H1 (cell line): ENCODE results near the gene HES4. TPM values are rescaled to one million over a fixed set of nuclear protein-coding genes. Genes with fewer than 3 reads are reported as not detected.

Experiments
- CTCF ChIA-PET: fragments of 300-600 bp; sonication (Branson Sonifier 250); formaldehyde crosslinking; loops from one replicate; lab custom pipeline; 2021; ENCODE audit not compliant: partially characterized antibody; lab: Charles Lee
- POLR2A ChIA-PET: fragments of 300-600 bp; sonication (Branson Sonifier 250); formaldehyde crosslinking; loops from one replicate; lab custom pipeline; 2021; ENCODE audit warnings: inconsistent platforms; ENCODE audit not compliant: partially characterized antibody; lab: Charles Lee
- DNase-seq, 2 experiments: peaks; one replicate each; pipeline versions ENCODE4 v3.0.0 to v3.0.0-alpha.2; 2010 to 2022; ENCODE audit warnings: low spot score in 2 of 2, low read depth in 1 of 2, mixed read lengths in 1 of 2
- FAIRE-seq: peaks from 2 replicates; lab custom pipeline; 2011; peaks lifted over from hg19 to GRCh38; lab: Jason Lieb, UNC
- H2AFZ ChIP-seq: 2 replicates; pipeline ENCODE4 v1.8.1; 2012; ENCODE audit warnings: low read length, inconsistent platforms
- H2AK5ac ChIP-seq: 2 replicates; pipeline ENCODE4 v1.6.1; 2013; ENCODE audit warnings: low read depth, low read length
- H2BK120ac ChIP-seq: replicated peaks from 2 replicates; pipeline ENCODE3; 2013; ENCODE audit warnings: low read depth, low read length, inconsistent platforms
- H2BK12ac ChIP-seq: 2 replicates; pipeline ENCODE4 v1.6.1; 2013; ENCODE audit warnings: low read depth, low read length
- H2BK15ac ChIP-seq: 2 replicates; pipeline ENCODE4 v1.6.1; 2013; ENCODE audit warnings: low read length
- H2BK20ac ChIP-seq: 2 replicates; pipeline ENCODE4 v1.6.1; 2013; ENCODE audit warnings: low read length
- H2BK5ac ChIP-seq: 2 replicates; pipeline ENCODE4 v1.6.1; 2013; ENCODE audit warnings: low read depth, low read length
- H3K14ac ChIP-seq: 2 replicates; pipeline ENCODE4 v1.6.1; 2013; ENCODE audit warnings: inconsistent platforms; ENCODE audit not compliant: insufficient read length
- H3K18ac ChIP-seq: 2 replicates; pipeline ENCODE4 v1.6.1; 2013; ENCODE audit warnings: low read length; ENCODE audit errors: extremely low read depth
- H3K23ac ChIP-seq: 2 replicates; pipeline ENCODE4 v1.6.1; 2013; ENCODE audit warnings: inconsistent platforms; ENCODE audit not compliant: insufficient read length
- H3K23me2 ChIP-seq: 2 replicates; pipeline ENCODE4 v1.6.1; 2013; ENCODE audit warnings: low read depth, low read length
- H3K27ac ChIP-seq: 2 replicates; pipeline ENCODE4 v1.6.1; 2011; ENCODE audit warnings: low read depth, low read length, inconsistent platforms
- H3K27me3 ChIP-seq, 4 experiments: replicated peaks in 1 of 4; 1 replicate in 1 of 4; 2 replicates in 3 of 4; pipeline versions ENCODE4 v1.6.1 to v1.8.1; 2011 to 2013; ENCODE audit warnings: low read length in 3 of 4, mild to moderate bottlenecking in 3 of 4, inconsistent platforms in 2 of 4, mixed read lengths in 2 of 4, moderate library complexity in 1 of 4; ENCODE audit not compliant: control insufficient read depth in 3 of 4, insufficient read depth in 3 of 4; ENCODE audit errors: extremely low read depth in 1 of 4
- H3K36me3 ChIP-seq, 4 experiments: 2 replicates each; pipeline versions ENCODE4 v1.6.1 to v1.8.1; 2011 to 2013; ENCODE audit warnings: mild to moderate bottlenecking in 4 of 4, low read length in 3 of 4, moderate library complexity in 2 of 4, control low read depth in 1 of 4, inconsistent platforms in 1 of 4; ENCODE audit not compliant: insufficient read depth in 4 of 4, control insufficient read depth in 2 of 4
- H3K4ac ChIP-seq: replicated peaks from 2 replicates; pipeline ENCODE3; 2013; ENCODE audit warnings: low read length, low read depth, mixed read lengths, inconsistent platforms; ENCODE audit not compliant: insufficient read length
- H3K4me1 ChIP-seq, 4 experiments: replicated peaks in 1 of 4; 1 replicate in 1 of 4; 2 replicates in 3 of 4; pipeline versions ENCODE4 v1.6.1 to v1.8.1; 2011 to 2013; ENCODE audit warnings: low read length in 3 of 4, inconsistent platforms in 2 of 4, mixed read lengths in 1 of 4; ENCODE audit not compliant: insufficient read depth in 4 of 4, control insufficient read depth in 3 of 4
- H3K4me2 ChIP-seq, 2 experiments: 2 replicates each; pipeline versions ENCODE4 v1.6.1 to v1.8.1; 2011 to 2013; ENCODE audit warnings: low read depth in 2 of 2, low read length in 2 of 2, control low read depth in 1 of 2, inconsistent platforms in 1 of 2, mild to moderate bottlenecking in 1 of 2; ENCODE audit not compliant: insufficient read depth in 1 of 2
- H3K4me3 ChIP-seq, 4 experiments: fragments of 200-600, 300-600 bp in 1 of 4; sonication (generic), shearing (Covaris generic), sonication (Bioruptor Twin) in 1 of 4; 2 replicates each; pipeline versions ENCODE4 v1.5.1 to v1.8.1; 2011 to 2016; ENCODE audit warnings: low read length in 4 of 4, low read depth in 3 of 4, control low read depth in 2 of 4, inconsistent platforms in 2 of 4, mild to moderate bottlenecking in 2 of 4, mixed read lengths in 1 of 4, moderate library complexity in 1 of 4; ENCODE audit not compliant: insufficient read depth in 2 of 4; ENCODE audit errors: extremely low read depth in 1 of 4
- H3K56ac ChIP-seq: replicated peaks from 2 replicates; pipeline ENCODE3; 2013; ENCODE audit warnings: low read depth, mild to moderate bottlenecking, mixed read lengths, low read length, inconsistent platforms; ENCODE audit not compliant: insufficient read length
- H3K79me1 ChIP-seq: 2 replicates; pipeline ENCODE4 v1.6.1; 2013; ENCODE audit warnings: low read depth, low read length, control low read depth
- H3K79me2 ChIP-seq, 2 experiments: 2 replicates each; pipeline versions ENCODE4 v1.6.1 to v1.8.1; 2012 to 2013; ENCODE audit warnings: low read length in 2 of 2, mild to moderate bottlenecking in 2 of 2, inconsistent platforms in 1 of 2; ENCODE audit not compliant: insufficient read depth in 2 of 2, control insufficient read depth in 1 of 2
- H3K9ac ChIP-seq, 4 experiments: replicated peaks in 1 of 4; 1 replicate in 1 of 4; 2 replicates in 3 of 4; pipeline versions ENCODE4 v1.6.1 to v1.8.1; 2011 to 2013; ENCODE audit warnings: low read depth in 3 of 4, low read length in 3 of 4, control low read depth in 2 of 4, mild to moderate bottlenecking in 2 of 4, moderate library complexity in 2 of 4, inconsistent platforms in 1 of 4; ENCODE audit errors: extremely low read depth in 1 of 4
- H3K9me3 ChIP-seq, 2 experiments: 2 replicates each; pipeline versions ENCODE4 v1.6.1 to v1.8.1; 2012 to 2013; ENCODE audit warnings: mild to moderate bottlenecking in 2 of 2, moderate library complexity in 2 of 2, control low read depth in 1 of 2, inconsistent platforms in 1 of 2, low read depth in 1 of 2, low read length in 1 of 2, mixed read lengths in 1 of 2; ENCODE audit not compliant: insufficient read depth in 2 of 2
- H4K20me1 ChIP-seq, 2 experiments: replicated peaks in 1 of 2; 2 replicates each; pipeline versions ENCODE3 to v1.8.1; 2011 to 2013; ENCODE audit warnings: inconsistent platforms in 2 of 2, low read length in 2 of 2, mild to moderate bottlenecking in 1 of 2; ENCODE audit not compliant: insufficient read depth in 2 of 2, control insufficient read depth in 1 of 2
- H4K5ac ChIP-seq: 2 replicates; pipeline ENCODE4 v1.6.1; 2013; ENCODE audit warnings: low read length, low read depth, mixed read lengths, inconsistent platforms; ENCODE audit not compliant: insufficient read length
- H4K8ac ChIP-seq: 2 replicates; pipeline ENCODE4 v1.8.0; 2013; ENCODE audit warnings: mild to moderate bottlenecking, moderate library complexity, low read length, inconsistent platforms; ENCODE audit not compliant: insufficient read depth; ENCODE audit errors: extremely low read depth
- H4K91ac ChIP-seq: replicated peaks from 2 replicates; pipeline ENCODE3; 2013; ENCODE audit warnings: low read length, mixed read lengths, inconsistent platforms; ENCODE audit not compliant: insufficient read length
- EP300 ChIP-seq, 2 experiments: IDR thresholded peaks; 1 replicate in 1 of 2; 2 replicates in 1 of 2; pipeline ENCODE4 v1.6.1; 2011 to 2012; ENCODE audit warnings: low read depth in 2 of 2, low read length in 2 of 2, mild to moderate bottlenecking in 2 of 2, borderline replicate concordance in 1 of 2, inconsistent platforms in 1 of 2, moderate library complexity in 1 of 2
- EZH2 ChIP-seq: fragments of 200-600 bp; sonication (generic); IDR thresholded peaks from 2 replicates; pipeline ENCODE4 v1.7.1; 2012; ENCODE audit warnings: low read depth, mild to moderate bottlenecking, moderate library complexity, low read length, inconsistent platforms; ENCODE audit not compliant: severe bottlenecking
- JUND ChIP-seq: IDR thresholded peaks from 2 replicates; pipeline ENCODE4 v1.6.1; 2011; ENCODE audit warnings: mild to moderate bottlenecking, improper control_type of control experiment, low read length
- TEAD4 ChIP-seq: IDR thresholded peaks from 2 replicates; pipeline ENCODE4 v1.6.1; 2012; ENCODE audit warnings: low read depth, low read length, inconsistent platforms, mixed read lengths
- WGBS, 2 experiments: shearing (Covaris generic) in 1 of 2; methylation state at CpG; one replicate each; pipeline versions ENCODE4 v1.1.6 to v1.1.7; 2013 to 2015; ENCODE audit warnings: low lambda C conversion rate in 2 of 2, mixed read lengths in 2 of 2, inconsistent platforms in 1 of 2, low coverage in 1 of 2, missing lambda C conversion rate in 1 of 2; ENCODE audit not compliant: insufficient replicate concordance in 2 of 2, insufficient coverage in 1 of 2, insufficient read length in 1 of 2; ENCODE audit errors: extremely low coverage in 1 of 2, missing lambda C conversion rate in 1 of 2; 5-methylcytosine and 5-hydroxymethylcytosine counted together
- polyA plus RNA-seq, 7 experiments: library from polyadenylated mRNA; depleted of rRNA in 3 of 7; stranded (reverse) in 5 of 7; unstranded in 2 of 7; fragments of >200 nt in 5 of 7; fragments of 200-250 nt in 2 of 7; gene quantifications; 1 replicate in 5 of 7; 2 replicates in 1 of 7; 4 replicates in 1 of 7; pipeline versions ENCODE4 v1.2.1 to v1.2.3, GENCODE V29; 2011 to 2013; ENCODE audit warnings: missing spikeins in 2 of 7, mixed read lengths in 2 of 7
- total RNA-seq: library from RNA; stranded (reverse); fragmentation: NEBNext Ultra II Directional; extraction: Animal tissue kit (Norgen Biotek cat#: 25700); gene quantifications from 2 replicates; pipeline ENCODE4 v1.2.1, GENCODE V29; 2021

Gene HES4
- total and polyA plus RNA-seq, 2 of the 8 experiments (the other 6 are each of a cell fraction or from before 2014, with no cell fraction given) = 2.8 to 3.5 TPM

- peaks cover 6% of the 10 kb centered on the region for H3K23me2 ChIP-seq
- no peak overlapping the region for H3K4me3 ChIP-seq
- no peaks in the 10 kb centered on the region for H4K20me1 ChIP-seq
- no peak overlapping the region for H3K4ac ChIP-seq
- H3K14ac ChIP-seq = no peak overlapping the region
- H3K18ac ChIP-seq = no peak overlapping the region
- TF ChIP-seq EP300 (IDR thresholded peaks at IDR 0.05; ENCODE audit: borderline replicate concordance in 1 of 2, low read depth in 2 of 2, low read length in 2 of 2) (no peak), TEAD4 (no peak), JUND (no peak), EZH2 (no peak)
- 82% methylated on average over 14 of the region's 14 CpGs; no CpG with 5 or more reads in 1 of the 2 experiments for WGBS, 2 experiments
- H3K9ac ChIP-seq = no peak overlapping the region
- peaks cover 0 to 3% (median 1%) of the 10 kb centered on the region in 4 experiments; a peak in 4 of 7 replicates for H3K27me3 ChIP-seq
- no peak overlapping the region for H3K27ac ChIP-seq
- H4K8ac ChIP-seq = no peak overlapping the region
- no peaks in the 10 kb centered on the region for H3K36me3 ChIP-seq
- H3K23ac ChIP-seq = no peak overlapping the region
- H2BK5ac ChIP-seq = no peak overlapping the region
- no peaks in the 10 kb centered on the region for H3K79me1 ChIP-seq
- peaks cover 0 to 21% (median 15%) of the 10 kb centered on the region in 4 experiments; a peak in 6 of 7 replicates for H3K4me1 ChIP-seq
- no peak overlapping the region for H2AFZ ChIP-seq
- no peak for DNase-seq
- H3K4me2 ChIP-seq = no peak overlapping the region
- H3K79me2 ChIP-seq = no peaks in the 10 kb centered on the region
- CTCF ChIA-PET = interaction anchor here (1.5 to 7.8 kb wide), 2 partner anchors 10 to 28 kb away, joined by 5 to 60 read pairs; partner anchors contain the start of gene HES4
- no peaks in the 10 kb centered on the region for H3K9me3 ChIP-seq
- POLR2A ChIA-PET = interaction anchor here (5.3 kb wide), 1 partner anchor 8 kb away, joined by 40 read pairs; no protein-coding TSS in a partner anchor
- H2BK20ac ChIP-seq = no peak overlapping the region
- no peak overlapping the region for H2BK12ac ChIP-seq
- H2AK5ac ChIP-seq = 0 out of 2 replicates have a peak overlapping the region, but pooled peaks have one; percentile 25
- no peak overlapping the region for H4K91ac ChIP-seq
- H3K56ac ChIP-seq = no peak overlapping the region
- H4K5ac ChIP-seq = no peak overlapping the region
- H2BK120ac ChIP-seq = no peak overlapping the region
- no peak for FAIRE-seq
- no peak overlapping the region for H2BK15ac ChIP-seq
These were observed 11.6 kb upstream of the HES4 start for GRCh38 chr1:1011396-1011949.
